ENCODE results near the gene ENOSF1.

- TF ChIP-seq, protein P1, sequence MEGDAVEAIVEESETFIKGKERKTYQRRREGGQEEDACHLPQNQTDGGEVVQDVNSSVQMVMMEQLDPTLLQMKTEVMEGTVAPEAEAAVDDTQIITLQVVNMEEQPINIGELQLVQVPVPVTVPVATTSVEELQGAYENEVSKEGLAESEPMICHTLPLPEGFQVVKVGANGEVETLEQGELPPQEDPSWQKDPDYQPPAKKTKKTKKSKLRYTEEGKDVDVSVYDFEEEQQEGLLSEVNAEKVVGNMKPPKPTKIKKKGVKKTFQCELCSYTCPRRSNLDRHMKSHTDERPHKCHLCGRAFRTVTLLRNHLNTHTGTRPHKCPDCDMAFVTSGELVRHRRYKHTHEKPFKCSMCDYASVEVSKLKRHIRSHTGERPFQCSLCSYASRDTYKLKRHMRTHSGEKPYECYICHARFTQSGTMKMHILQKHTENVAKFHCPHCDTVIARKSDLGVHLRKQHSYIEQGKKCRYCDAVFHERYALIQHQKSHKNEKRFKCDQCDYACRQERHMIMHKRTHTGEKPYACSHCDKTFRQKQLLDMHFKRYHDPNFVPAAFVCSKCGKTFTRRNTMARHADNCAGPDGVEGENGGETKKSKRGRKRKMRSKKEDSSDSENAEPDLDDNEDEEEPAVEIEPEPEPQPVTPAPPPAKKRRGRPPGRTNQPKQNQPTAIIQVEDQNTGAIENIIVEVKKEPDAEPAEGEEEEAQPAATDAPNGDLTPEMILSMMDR (conservative IDR thresholded peaks at IDR 0.05; ENCODE audit: low read length), result no peak
- TF ChIP-seq EZH2phosphoT487 (IDR thresholded peaks at IDR 0.05; ENCODE audit: borderline replicate concordance), result no peak
Observed at GRCh38 chr18:673317-673716, 39.1 kb downstream of the ENOSF1 start.
